ENCODE results near the gene DDX55. TPM values are rescaled to one million over a fixed set of nuclear protein-coding genes. Genes with fewer than 3 reads are reported as not detected.

DDX55 gene
- total RNA-seq, 1 experiment from 2014 or later: 29.3 TPM

GRCh38 chr12:123667771-123668170 lies 65.9 kb downstream of the DDX55 start:
- DNase-seq (ENCODE audit: low spot score): no peak
- in situ Hi-C loops (cut with HindIII; ENCODE audit: low sequenced_read_pairs): no loop called here

Other genes with a start within 250 kb of the DDX55 start
- gene SBNO1, start 237.3 kb upstream of the DDX55 start, total RNA-seq (2014; rRNA removed; shearing (Covaris generic)): 9.7 and 16.0 TPM in 2 replicates
- 24.1 and 58.2 TPM in 2 replicates for gene KMT5A, start 218.0 kb upstream of the DDX55 start, total RNA-seq (2014; rRNA removed; shearing (Covaris generic))
- gene RILPL2, start 165.4 kb upstream of the DDX55 start, total RNA-seq (2014; rRNA removed; shearing (Covaris generic)): 5.0 and 7.4 TPM in 2 replicates
- 6.3 and 9.1 TPM in 2 replicates for gene SNRNP35, start 144.0 kb upstream of the DDX55 start, total RNA-seq (2014; rRNA removed; shearing (Covaris generic))
- 22.2 and 38.2 TPM in 2 replicates for gene RILPL1, start 68.4 kb upstream of the DDX55 start, total RNA-seq (2014; rRNA removed; shearing (Covaris generic))
- gene TMED2, start 17.5 kb upstream of the DDX55 start, total RNA-seq (2014; rRNA removed; shearing (Covaris generic)): 259 and 337 TPM in 2 replicates
- gene EIF2B1, start 31.6 kb downstream of the DDX55 start, total RNA-seq (2014; rRNA removed; shearing (Covaris generic)): 48.8 and 91.2 TPM in 2 replicates
- 19.9 and 37.1 TPM in 2 replicates for gene GTF2H3, start 31.7 kb downstream of the DDX55 start, total RNA-seq (2014; rRNA removed; shearing (Covaris generic))
- 6.7 and 13.0 TPM in 2 replicates for gene TCTN2, start 69.0 kb downstream of the DDX55 start, total RNA-seq (2014; rRNA removed; shearing (Covaris generic))
- gene ATP6V0A2, start 110.3 kb downstream of the DDX55 start, total RNA-seq (2014; rRNA removed; shearing (Covaris generic)): 19.8 and 23.8 TPM in 2 replicates
- gene DNAH10, start 160.2 kb downstream of the DDX55 start, total RNA-seq (2014; rRNA removed; shearing (Covaris generic)): 4.2 and 5.8 TPM in 2 replicates

Data from G401 (cell line).